GM12865 (cell line): ENCODE results near the gene KHNYN.

Source experiments
- DNase-seq: peaks from one replicate; pipeline ENCODE4 v3.0.0; 2010; ENCODE audit warnings: low read depth
- H3K4me3 ChIP-seq: 2 replicates; pipeline ENCODE4 v1.5.1; 2011; ENCODE audit warnings: mild to moderate bottlenecking, low read depth, low read length, control low read depth
- TF ChIP-seq, protein P1 (sequence below): IDR thresholded peaks from 2 replicates; pipeline ENCODE4 v1.5.1; 2011; ENCODE audit warnings: low read length, control low read depth, low read depth, inconsistent platforms; ENCODE audit not compliant: insufficient read depth; ENCODE audit errors: missing control alignments

Gene KHNYN

DNA sequence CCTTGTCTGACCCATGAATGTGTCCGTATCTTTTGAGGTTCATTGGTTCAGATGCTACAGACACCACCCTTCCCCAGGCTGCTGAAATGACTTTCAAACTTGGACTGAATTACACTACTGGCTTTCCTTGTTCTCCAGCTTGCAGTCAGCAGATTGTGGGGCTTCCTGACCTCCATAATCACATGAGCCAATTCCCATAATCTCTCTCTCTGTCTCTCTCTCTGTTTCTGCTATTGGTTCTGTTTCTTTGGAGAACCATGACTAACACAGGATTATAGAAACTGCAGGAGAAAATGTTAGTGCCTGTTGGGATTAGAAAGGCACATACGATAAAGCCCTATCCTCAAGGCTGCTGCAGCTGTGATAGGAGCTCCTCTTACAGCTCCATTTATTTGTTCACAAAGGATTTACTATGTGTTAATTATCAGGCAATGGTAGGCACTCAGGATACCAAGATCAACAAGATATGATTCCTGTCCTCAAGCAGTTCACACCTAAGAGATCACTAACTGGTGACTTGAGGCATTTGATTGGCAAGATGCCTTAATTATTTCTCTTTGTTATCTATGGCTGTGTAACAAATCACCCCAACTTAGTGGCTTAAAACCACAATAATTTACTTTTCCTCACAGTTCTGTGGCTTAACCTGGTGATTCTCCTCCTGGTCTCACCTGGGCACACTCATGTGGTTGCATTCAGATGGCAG, 41.1 kb upstream of the KHNYN start:
- DNase-seq, result no peak
- TF ChIP-seq, protein P1, sequence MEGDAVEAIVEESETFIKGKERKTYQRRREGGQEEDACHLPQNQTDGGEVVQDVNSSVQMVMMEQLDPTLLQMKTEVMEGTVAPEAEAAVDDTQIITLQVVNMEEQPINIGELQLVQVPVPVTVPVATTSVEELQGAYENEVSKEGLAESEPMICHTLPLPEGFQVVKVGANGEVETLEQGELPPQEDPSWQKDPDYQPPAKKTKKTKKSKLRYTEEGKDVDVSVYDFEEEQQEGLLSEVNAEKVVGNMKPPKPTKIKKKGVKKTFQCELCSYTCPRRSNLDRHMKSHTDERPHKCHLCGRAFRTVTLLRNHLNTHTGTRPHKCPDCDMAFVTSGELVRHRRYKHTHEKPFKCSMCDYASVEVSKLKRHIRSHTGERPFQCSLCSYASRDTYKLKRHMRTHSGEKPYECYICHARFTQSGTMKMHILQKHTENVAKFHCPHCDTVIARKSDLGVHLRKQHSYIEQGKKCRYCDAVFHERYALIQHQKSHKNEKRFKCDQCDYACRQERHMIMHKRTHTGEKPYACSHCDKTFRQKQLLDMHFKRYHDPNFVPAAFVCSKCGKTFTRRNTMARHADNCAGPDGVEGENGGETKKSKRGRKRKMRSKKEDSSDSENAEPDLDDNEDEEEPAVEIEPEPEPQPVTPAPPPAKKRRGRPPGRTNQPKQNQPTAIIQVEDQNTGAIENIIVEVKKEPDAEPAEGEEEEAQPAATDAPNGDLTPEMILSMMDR, result no peak
- no peak overlapping the region for H3K4me3 ChIP-seq

DNA sequence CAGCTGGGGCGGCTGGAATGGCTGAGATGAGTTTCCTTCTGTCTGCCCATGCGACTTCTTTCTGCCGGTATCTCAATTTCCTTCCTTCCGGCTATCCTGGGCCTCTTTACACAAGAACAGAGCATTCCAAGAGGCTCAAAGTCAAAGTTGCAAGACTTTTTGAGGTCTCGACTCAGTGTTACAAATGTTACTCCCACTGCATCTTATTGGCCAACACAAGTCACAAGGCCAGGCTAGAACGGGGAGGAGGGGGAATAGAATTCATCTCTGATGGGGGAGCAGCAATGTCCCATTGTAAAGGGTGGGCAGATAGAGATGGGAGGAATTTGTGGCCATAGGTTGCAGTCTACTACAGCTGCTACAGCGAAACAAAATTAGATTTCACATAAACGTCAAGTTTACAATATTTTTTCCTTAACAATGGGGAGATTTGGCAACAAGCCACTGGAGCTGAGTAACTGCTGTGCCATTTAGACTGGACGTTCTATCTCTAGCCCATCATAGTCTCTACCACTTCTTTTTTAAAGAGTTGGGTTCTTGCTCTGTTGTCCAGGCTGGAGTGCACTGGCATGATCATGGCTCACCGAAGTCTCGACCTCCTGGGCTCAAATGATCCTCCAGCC, 40.4 kb upstream of the KHNYN start:
- no peak for DNase-seq
- TF ChIP-seq, protein P1, result no peak

DNA sequence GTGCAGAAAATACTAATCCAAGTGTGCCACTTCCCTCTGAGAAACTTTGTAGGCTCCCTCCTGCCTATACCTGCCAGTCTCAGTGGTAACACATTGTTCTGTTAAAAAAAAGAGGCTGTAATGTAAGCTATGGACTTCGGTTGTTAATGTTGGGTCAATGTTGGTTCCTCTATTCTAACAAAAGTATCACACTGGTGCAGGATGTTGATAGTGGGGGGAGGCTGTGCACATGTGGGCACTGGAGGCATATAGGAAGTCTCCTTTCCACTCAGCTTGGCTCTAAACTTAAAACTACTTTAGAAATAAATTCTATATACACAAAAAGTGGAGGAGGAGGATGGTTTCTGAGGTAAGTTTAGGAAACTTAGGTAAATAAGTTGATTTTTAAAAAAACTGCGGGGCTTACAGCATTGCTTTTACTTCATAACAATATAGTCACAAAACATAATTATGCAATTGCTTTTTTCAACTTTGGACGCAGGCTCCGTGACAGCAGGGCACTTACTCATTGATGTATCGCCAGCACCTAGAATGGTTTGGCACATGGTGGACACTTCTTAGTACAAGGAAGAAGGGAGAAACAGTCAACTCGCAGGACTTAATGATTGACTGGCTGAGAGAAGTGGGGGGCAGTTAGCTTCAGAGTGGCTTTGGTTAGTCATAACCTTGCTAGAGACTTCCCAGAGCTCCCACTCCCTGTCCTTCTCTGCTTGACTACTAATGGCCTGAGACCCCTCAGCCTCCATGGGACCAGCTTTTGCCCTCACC, 38.9 kb upstream of the KHNYN start:
- TF ChIP-seq, protein P1, result no peak
- no peak overlapping the region for H3K4me3 ChIP-seq
- DNase-seq, result no peak

More for the DNA sequence above, 40.4 kb upstream of the KHNYN start:
- no peak overlapping the region for H3K4me3 ChIP-seq

DNA sequence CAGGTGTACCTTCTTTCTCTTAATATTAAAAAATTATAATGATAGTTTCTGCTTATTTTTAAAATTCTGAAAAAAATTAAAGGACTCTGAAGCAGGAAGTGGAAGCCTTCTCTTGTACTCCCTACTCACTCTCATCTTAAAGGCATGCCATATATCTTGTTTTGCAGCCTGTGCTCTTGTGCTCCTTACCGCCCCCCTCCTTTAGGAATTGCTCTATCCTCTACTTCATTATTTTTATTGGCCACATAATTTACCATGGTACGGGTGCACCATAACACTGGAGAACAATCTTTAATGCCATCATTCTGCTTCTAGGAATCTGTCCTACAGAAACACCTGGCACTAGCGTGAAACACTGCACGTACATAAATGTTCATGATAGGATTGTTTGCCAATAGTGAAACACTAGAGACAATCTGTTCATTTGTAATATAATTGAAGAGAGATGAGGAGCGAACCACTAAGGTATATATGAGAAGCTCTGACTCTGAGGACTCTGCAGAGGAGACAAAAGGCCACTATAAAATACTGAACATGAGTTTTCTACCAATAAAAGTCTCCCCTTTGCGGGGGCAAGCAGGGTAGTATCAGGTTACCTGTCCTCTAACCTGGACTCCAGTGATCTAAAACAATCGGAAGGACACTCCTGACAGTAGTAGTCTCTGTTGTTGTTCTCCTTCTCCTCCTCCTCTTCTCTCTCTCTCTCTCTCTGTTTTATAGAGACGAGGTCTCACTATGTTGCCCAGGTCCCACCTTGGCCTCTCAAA, 37.2 kb upstream of the KHNYN start:
- no peak overlapping the region for H3K4me3 ChIP-seq
- no peak for DNase-seq
- TF ChIP-seq, protein P1, result no peak

DNA sequence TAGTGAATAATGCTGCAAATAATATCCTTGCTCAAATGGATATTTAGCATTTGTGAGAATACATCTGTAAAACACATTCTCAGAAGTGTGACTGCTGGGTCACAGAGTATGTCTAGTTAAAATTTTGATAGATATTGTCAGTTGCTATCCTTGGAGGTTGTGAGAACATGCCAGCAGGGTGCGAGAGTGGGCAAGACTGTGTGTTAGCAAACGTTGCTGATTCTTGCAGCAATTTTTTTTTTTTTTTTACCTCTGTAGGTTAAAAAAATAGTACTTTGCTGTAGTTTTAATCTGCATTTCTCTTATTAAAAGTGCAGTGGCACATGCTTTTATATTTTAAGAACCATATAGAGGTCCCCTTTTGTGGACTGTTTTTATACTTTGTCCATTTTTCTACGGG, 35.5 kb upstream of the KHNYN start:
- H3K4me3 ChIP-seq, result no peak overlapping the region
- DNase-seq, result no peak
- TF ChIP-seq, protein P1, result no peak
